Stimulated activated effector memory CD8-positive, alpha-beta T cell treated with anti-CD3 and anti-CD28 coated beads, Interleukin-12 subunit alpha, Interleukin-12 subunit beta, amount 100 ng/mL, for 72 hours (primary cell): ENCODE data around the gene LINGO4.

ENCODE experiments used
- ATAC-seq: fragments of 150-1000 bp; cut with Tn5 transposase; 2 replicates; pipeline ENCODE4 v1.10.0; 2021
- DNase-seq, 2 donors: peaks; one replicate each; pipeline ENCODE4 v3.0.0; 2021 to 2022; ENCODE audit warnings: low spot score in 2 of 2
- H3K27ac Mint-ChIP-seq: one replicate; pipeline ENCODE4 v1.8.0; 2022; ENCODE audit warnings: mild to moderate bottlenecking, mixed read lengths
- H3K36me3 Mint-ChIP-seq: one replicate; pipeline ENCODE4 v1.8.0; 2022; ENCODE audit warnings: mild to moderate bottlenecking, mixed read lengths
- H3K4me1 Mint-ChIP-seq: one replicate; pipeline ENCODE4 v1.8.0; 2022; ENCODE audit warnings: mixed read lengths
- H3K4me3 Mint-ChIP-seq: one replicate; pipeline ENCODE4 v1.8.0; 2022; ENCODE audit warnings: mild to moderate bottlenecking, mixed read lengths
- H3K9me3 Mint-ChIP-seq: one replicate; pipeline ENCODE4 v1.8.0; 2022; ENCODE audit warnings: mixed read lengths

LINGO4 gene

DNA sequence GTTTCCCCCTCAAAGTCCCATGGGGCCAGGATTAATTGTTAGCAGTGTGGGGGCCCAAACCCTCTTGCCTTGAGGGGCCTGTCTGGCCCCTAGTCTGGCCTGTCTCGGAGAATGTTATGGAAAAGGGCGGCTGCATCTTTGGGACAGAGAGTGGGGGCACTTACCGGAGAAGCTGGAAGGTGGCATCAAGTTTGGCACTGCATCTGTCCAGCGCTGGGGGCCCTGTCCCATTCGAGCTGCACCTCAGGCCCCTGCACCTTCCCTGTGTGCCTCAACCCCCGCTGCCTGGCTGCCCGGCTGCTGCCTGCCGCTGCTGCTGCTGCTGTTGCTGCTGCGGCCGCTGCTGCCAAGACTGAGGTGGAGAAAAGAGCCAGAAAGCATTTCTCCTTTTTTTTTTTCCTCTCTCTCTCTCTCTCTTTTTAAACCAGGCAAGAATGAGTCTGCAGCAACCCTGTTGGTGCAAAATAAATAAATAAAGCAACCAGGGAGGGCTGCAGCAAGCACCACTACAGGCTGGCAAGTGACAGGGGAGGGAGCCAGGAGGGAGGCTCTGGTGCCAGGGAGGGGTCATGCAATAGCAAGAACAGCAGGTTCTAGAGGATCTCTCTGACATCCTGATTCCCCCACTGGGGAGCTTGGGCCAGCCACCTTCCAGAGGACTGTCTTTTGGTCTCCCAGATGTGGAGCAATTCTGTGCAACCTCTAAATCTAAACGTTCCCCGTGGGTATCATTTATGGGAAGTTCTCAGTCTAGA, at the start of gene LINGO4:
LINGO4 (minus strand) TSS at position 354 of the 755 bp plus-strand sequence. CDS start 2,715 bp downstream, outside the sequence.
- peak within 1 kb of the TSS; percentile 43 for H3K27ac Mint-ChIP-seq
- H3K36me3 Mint-ChIP-seq, result peaks cover 26% of the 10 kb centered on the region
- peaks cover 33% of the 10 kb centered on the region for H3K4me1 Mint-ChIP-seq
- no peak for ATAC-seq
- H3K4me3 Mint-ChIP-seq, result no peak within 1 kb of the TSS
- no peak for DNase-seq
- H3K9me3 Mint-ChIP-seq, result no peaks in the 10 kb centered on the region

- ATAC-seq (no peak), DNase-seq (no peak)
- Mint-ChIP-seq H3K9me3 (no peaks in the 10 kb centered on the region), H3K36me3 (peaks cover 45% of the 10 kb centered on the region), H3K4me1 (peaks cover 28% of the 10 kb centered on the region), H3K4me3 (no peak overlapping the region), H3K27ac (no peak overlapping the region)
Observed at GRCh38 chr1:151854658-151855057, 49.4 kb upstream of the LINGO4 start.

GRCh38 chr1:151853411-151853943, 48.3 kb upstream of the LINGO4 start, which contains the start of gene THEM5:
THEM5 (minus strand) TSS chr1:151853712; CDS start chr1:151853565, 147 bp downstream.
- DNase-seq, result no peak

GRCh38 chr1:151852733-151853132, 47.5 kb upstream of the LINGO4 start:
- ATAC-seq (no peak), DNase-seq (no peak)
- Mint-ChIP-seq H3K4me1 (peaks cover 47% of the 10 kb centered on the region), H3K27ac (no peak overlapping the region), H3K9me3 (no peaks in the 10 kb centered on the region), H3K36me3 (peaks cover 58% of the 10 kb centered on the region), H3K4me3 (no peak overlapping the region)

More at GRCh38 chr1:151853411-151853943, 48.3 kb upstream of the LINGO4 start, which contains the start of gene THEM5:
- no peaks in the 10 kb centered on the region for H3K9me3 Mint-ChIP-seq
- H3K36me3 Mint-ChIP-seq, result peaks cover 54% of the 10 kb centered on the region
- ATAC-seq, result no peak
- H3K4me3 Mint-ChIP-seq, result no peak within 1 kb of the TSS
- peaks cover 40% of the 10 kb centered on the region for H3K4me1 Mint-ChIP-seq
- peak within 1 kb of the TSS; percentile 65 for H3K27ac Mint-ChIP-seq

DNA sequence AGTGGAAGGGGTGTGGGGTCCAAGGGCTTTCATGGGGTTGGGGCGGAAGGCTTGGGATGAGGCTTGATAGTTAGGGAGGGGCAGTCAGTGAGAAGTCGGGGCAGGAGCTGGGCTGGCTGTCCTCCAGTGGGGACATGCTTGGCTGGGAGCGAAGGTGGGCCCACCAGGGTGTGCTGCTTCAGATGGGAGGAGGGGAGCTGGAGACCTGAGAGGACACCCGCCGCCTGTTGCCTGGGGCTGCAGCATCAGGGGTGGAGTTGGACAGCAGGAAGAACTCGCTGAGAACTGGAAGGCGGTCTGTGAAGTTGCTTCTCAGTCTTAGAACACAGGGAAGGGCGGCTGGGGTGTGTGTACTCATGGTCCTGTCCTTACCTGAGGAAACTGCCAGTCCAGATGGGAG, 46.7 kb upstream of the LINGO4 start:
- no peak for ATAC-seq
- Mint-ChIP-seq H3K9me3 (no peaks in the 10 kb centered on the region), H3K27ac (peak overlapping the region; percentile 90), H3K4me3 (no peak overlapping the region), H3K36me3 (peaks cover 64% of the 10 kb centered on the region), H3K4me1 (peaks cover 52% of the 10 kb centered on the region)
- DNase-seq, result no peak

DNA sequence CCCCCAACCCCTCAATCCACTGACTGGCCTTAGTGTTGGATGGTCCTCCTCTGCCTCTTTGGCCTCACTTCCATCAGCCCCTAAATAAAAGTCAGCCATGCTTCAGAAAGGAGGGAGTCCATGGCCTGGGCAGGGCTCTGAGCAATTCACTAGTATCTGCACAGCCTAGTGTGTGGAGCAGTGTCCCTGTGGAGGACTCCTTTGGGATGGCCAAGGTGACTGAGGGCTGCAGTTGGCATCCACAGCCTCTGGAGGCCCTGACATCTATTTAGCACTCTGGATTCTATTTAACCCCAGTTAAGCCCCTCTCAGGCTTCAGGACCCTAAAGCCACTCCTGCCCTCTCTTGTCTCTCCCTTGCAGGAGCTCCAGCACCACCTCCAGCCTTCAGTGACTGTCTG, 44.7 kb upstream of the LINGO4 start:
- DNase-seq (no peak), ATAC-seq (no peak)
- peak overlapping the region; percentile 57 for H3K4me3 Mint-ChIP-seq
- H3K36me3 Mint-ChIP-seq, result peaks cover 72% of the 10 kb centered on the region
- no peaks in the 10 kb centered on the region for H3K9me3 Mint-ChIP-seq
- H3K4me1 Mint-ChIP-seq, result peaks cover 69% of the 10 kb centered on the region
- H3K27ac Mint-ChIP-seq, result peak overlapping the region; percentile 93

GRCh38 chr1:151849126-151849525, 43.9 kb upstream of the LINGO4 start:
- no peak for ATAC-seq
- H3K4me3 Mint-ChIP-seq, result peak overlapping the region; percentile 57
- peaks cover 77% of the 10 kb centered on the region for H3K4me1 Mint-ChIP-seq
- H3K27ac Mint-ChIP-seq, result peak overlapping the region; percentile 93
- DNase-seq, result no peak
- H3K36me3 Mint-ChIP-seq, result peaks cover 72% of the 10 kb centered on the region
- H3K9me3 Mint-ChIP-seq, result no peaks in the 10 kb centered on the region

DNA sequence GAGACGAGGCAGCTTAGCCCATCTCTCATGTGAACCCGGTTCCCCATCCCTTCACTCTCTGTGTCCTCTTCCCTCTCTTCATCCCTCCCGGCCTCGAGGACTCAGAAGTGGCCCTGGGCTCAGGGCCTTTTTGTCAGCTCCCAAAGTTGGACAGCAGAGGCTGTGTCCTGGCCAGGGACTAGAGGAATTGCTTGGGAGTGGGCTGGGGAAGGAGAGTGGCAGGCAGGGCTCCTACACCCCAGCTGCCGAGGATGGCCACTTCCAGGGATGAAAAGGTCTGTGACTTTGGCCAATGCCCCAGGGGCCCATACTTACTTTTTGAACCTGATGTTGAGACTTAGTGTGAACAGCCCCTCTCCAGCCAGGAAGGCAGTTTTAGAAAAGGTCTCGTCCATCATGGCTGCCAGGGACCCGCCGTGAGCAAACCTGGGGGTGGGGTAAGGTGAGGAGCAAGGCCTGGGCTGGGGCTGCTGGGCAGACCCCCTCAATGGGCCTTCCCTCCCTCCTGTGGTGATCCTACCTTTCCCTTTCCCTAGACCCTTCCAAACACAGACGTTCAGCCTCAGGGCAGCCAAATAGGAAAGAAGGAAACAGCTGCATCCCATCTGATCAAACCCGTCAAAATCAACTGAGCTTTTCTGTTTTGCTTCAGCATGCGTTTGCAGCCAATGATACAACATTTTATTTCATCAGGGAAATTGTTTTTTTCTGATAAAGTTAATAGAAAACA, 42.8 kb upstream of the LINGO4 start:
- DNase-seq (no peak), ATAC-seq (no peak)
- Mint-ChIP-seq H3K9me3 (no peaks in the 10 kb centered on the region), H3K4me1 (peaks cover 73% of the 10 kb centered on the region), H3K4me3 (peak overlapping the region; percentile 57), H3K36me3 (peaks cover 76% of the 10 kb centered on the region), H3K27ac (peak overlapping the region; percentile 93)

- peak overlapping the region; percentile 93 for H3K27ac Mint-ChIP-seq
- peak; percentile 55 for ATAC-seq
- peak overlapping the region; percentile 64 for H3K4me3 Mint-ChIP-seq
- H3K36me3 Mint-ChIP-seq, result peaks cover 85% of the 10 kb centered on the region
- DNase-seq, result peak in 1 of 2 donors; percentile 59
- H3K4me1 Mint-ChIP-seq, result peaks cover 74% of the 10 kb centered on the region
- H3K9me3 Mint-ChIP-seq, result no peaks in the 10 kb centered on the region
Observed at GRCh38 chr1:151846686-151847237, 41.5 kb upstream of the LINGO4 start.

GRCh38 chr1:151846062-151846568, 40.9 kb upstream of the LINGO4 start:
- ATAC-seq (peak; percentile 88), DNase-seq (no peak)
- Mint-ChIP-seq H3K9me3 (no peaks in the 10 kb centered on the region), H3K4me3 (peak overlapping the region; percentile 64), H3K36me3 (peaks cover 85% of the 10 kb centered on the region), H3K27ac (peak overlapping the region; percentile 93), H3K4me1 (peaks cover 73% of the 10 kb centered on the region)

GRCh38 chr1:151843398-151843797, 38.2 kb upstream of the LINGO4 start:
- ATAC-seq (no peak), DNase-seq (no peak)
- Mint-ChIP-seq H3K27ac (no peak overlapping the region), H3K4me3 (no peak overlapping the region), H3K36me3 (peaks cover 88% of the 10 kb centered on the region), H3K9me3 (no peaks in the 10 kb centered on the region), H3K4me1 (peaks cover 64% of the 10 kb centered on the region)

DNA sequence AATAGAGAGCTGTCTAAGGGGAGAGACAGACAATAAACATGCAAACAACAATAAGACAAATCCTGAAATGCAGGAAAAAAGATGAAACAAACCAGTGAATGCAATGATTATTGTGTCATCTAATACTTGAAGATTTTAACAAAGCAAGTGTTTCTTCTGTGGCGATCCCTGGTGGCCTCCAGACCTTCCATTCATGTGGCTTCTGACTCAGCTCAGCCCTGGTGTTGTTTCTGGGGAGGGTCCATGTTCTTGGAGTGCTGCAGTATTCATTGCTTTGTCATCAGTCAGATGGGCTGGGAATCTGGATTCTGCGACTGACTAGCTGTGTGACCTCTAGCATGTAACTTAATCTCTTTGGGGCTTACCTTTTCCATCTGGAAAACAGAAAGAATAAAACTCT, 35.9 kb upstream of the LINGO4 start:
- no peaks in the 10 kb centered on the region for H3K9me3 Mint-ChIP-seq
- H3K36me3 Mint-ChIP-seq, result peaks cover 82% of the 10 kb centered on the region
- H3K4me3 Mint-ChIP-seq, result peak overlapping the region; percentile 90
- no peak for DNase-seq
- peak overlapping the region; percentile 97 for H3K27ac Mint-ChIP-seq
- ATAC-seq, result no peak
- peaks cover 62% of the 10 kb centered on the region for H3K4me1 Mint-ChIP-seq

DNA sequence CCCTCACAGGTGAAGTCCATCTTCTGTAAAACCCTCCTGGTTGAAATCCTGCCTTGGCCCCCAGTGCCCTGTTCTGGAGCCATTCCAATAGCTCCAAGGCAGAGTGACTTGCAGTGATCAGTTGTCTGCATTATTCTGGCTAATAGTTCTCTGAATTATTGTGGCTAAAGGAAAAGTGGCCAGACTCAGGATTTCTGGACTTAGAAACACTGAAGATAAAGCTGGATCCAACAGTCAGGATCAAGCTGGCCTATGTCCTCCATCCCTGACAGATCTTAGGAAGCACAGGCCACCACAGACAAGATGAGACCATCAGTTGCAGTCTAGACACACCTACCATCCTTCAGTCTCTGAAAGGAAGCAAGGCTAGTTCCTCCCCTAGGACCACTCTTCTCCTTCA, 35.2 kb upstream of the LINGO4 start:
- H3K4me3 Mint-ChIP-seq, result peak overlapping the region; percentile 90
- H3K27ac Mint-ChIP-seq, result peak overlapping the region; percentile 97
- DNase-seq, result no peak
- no peaks in the 10 kb centered on the region for H3K9me3 Mint-ChIP-seq
- H3K4me1 Mint-ChIP-seq, result peaks cover 62% of the 10 kb centered on the region
- H3K36me3 Mint-ChIP-seq, result peaks cover 76% of the 10 kb centered on the region
- ATAC-seq, result no peak

GRCh38 chr1:151839457-151840403, 34.5 kb upstream of the LINGO4 start, which contains the start of gene C2CD4D:
C2CD4D (minus strand) TSS chr1:151839820; CDS start chr1:151838989, 831 bp downstream.
- DNase-seq, result peak; percentile 66 to 89
- peak within 1 kb of the TSS; percentile 97 for H3K27ac Mint-ChIP-seq
- H3K9me3 Mint-ChIP-seq, result no peaks in the 10 kb centered on the region
- peak within 1 kb of the TSS; percentile 90 for H3K4me3 Mint-ChIP-seq
- H3K36me3 Mint-ChIP-seq, result peaks cover 70% of the 10 kb centered on the region
- H3K4me1 Mint-ChIP-seq, result peaks cover 64% of the 10 kb centered on the region
- ATAC-seq, result peak; percentile 80
